Osteoblast (primary cell): ENCODE measurements around the gene NRF1. TPM values are rescaled to one million over a fixed set of nuclear protein-coding genes. Genes with fewer than 3 reads are reported as not detected.

Experiments
- DNase-seq: peaks from one replicate; pipeline ENCODE4 v3.0.0; 2011; ENCODE audit warnings: low spot score, mixed read lengths; ENCODE audit not compliant: insufficient read length; ENCODE audit errors: missing footprints
- H2AFZ ChIP-seq: 2 replicates; pipeline ENCODE4 v1.6.0; 2011; ENCODE audit warnings: mild to moderate bottlenecking, low read length
- H3K27ac ChIP-seq: 2 replicates; pipeline ENCODE4 v1.5.1; 2011; ENCODE audit warnings: mild to moderate bottlenecking, low read depth, low read length, moderate library complexity
- H3K27me3 ChIP-seq: 2 replicates; pipeline ENCODE4 v1.6.0; 2012; ENCODE audit warnings: mild to moderate bottlenecking, control low read depth, inconsistent platforms, low read length, moderate library complexity; ENCODE audit not compliant: insufficient read depth
- H3K36me3 ChIP-seq: 2 replicates; pipeline ENCODE4 v1.5.1; 2011; ENCODE audit warnings: mild to moderate bottlenecking, low read length, control low read depth, moderate library complexity; ENCODE audit not compliant: insufficient read depth
- H3K4me1 ChIP-seq: 2 replicates; pipeline ENCODE4 v1.5.1; 2011; ENCODE audit warnings: mild to moderate bottlenecking, low read length, control low read depth, moderate library complexity; ENCODE audit not compliant: insufficient read depth
- H3K4me2 ChIP-seq: 2 replicates; pipeline ENCODE4 v1.6.0; 2011; ENCODE audit warnings: mild to moderate bottlenecking, low read length; ENCODE audit not compliant: insufficient read depth
- H3K4me3 ChIP-seq: fragments of 200-600 bp; sonication (generic); 3 replicates; pipeline ENCODE4 v1.5.1; 2012; ENCODE audit warnings: mild to moderate bottlenecking, low read length, inconsistent platforms; ENCODE audit not compliant: insufficient read depth
- H3K79me2 ChIP-seq: 2 replicates; pipeline ENCODE4 v1.6.0; 2012; ENCODE audit warnings: mild to moderate bottlenecking, low read length, control low read depth, inconsistent platforms; ENCODE audit not compliant: insufficient read depth
- H3K9me3 ChIP-seq: 2 replicates; pipeline ENCODE4 v1.5.1; 2011; ENCODE audit warnings: low read depth, low read length, control low read depth
- H4K20me1 ChIP-seq: 2 replicates; pipeline ENCODE4 v1.6.0; 2012; ENCODE audit warnings: mild to moderate bottlenecking, low read length, control low read depth; ENCODE audit not compliant: insufficient read depth
- total RNA-seq: library from RNA; depleted of rRNA; stranded (reverse); fragments of >200 nt; gene quantifications from 2 replicates; pipeline ENCODE4 v1.2.3, GENCODE V29; 2012
- TF ChIP-seq, protein P1 (sequence below): IDR thresholded peaks from 2 replicates; pipeline ENCODE4 v1.5.1; 2011; ENCODE audit warnings: mild to moderate bottlenecking, low read depth, low read length, moderate library complexity; ENCODE audit errors: extremely low read depth

The NRF1 gene
- total RNA-seq, 1 donor, result 14.8 TPM

DNA sequence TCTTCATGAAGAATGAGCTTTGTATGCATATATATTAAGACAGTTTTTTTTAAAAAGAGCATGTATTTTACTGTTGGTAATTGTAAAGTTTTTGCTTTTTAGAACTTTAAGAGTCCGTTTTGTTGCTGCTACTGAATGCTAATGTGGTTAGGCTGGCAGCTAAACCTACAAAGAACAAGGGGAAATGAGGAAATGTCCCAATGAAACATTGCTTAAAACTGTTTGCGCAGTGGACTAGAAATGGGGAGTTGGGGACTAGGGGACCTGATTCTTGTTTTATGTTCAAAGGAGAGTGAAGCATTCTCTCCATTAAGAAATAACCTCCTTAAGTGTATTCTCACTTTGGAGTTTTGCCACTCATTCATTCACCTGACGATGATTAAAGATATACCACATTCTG, 5.7 kb downstream of the NRF1 start:
- DNase-seq, result no peak
- peaks cover 33% of the 10 kb centered on the region for H4K20me1 ChIP-seq
- H3K4me2 ChIP-seq, result peak overlapping the region; percentile 1

DNA sequence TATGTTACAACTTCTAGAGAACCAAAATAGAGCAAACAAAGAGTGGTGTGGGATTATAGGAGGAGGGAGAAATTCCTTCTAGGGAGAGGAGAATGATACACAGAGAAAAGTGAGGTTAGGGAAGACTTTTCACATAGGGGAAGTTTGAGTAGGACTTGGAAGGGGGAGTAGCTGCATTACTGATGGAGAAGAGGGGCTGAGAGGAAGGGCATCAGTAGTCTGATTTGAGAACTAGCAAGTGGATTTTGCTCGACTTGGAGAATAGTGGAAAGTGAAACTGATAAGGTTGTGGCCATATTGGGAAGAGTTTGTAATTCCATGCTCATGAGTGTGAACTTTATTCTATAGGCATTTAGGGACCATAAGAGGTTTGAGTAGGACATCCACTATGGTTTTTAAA, 6.1 kb downstream of the NRF1 start:
- peaks cover 98% of the 10 kb centered on the region for H3K79me2 ChIP-seq
- no peak overlapping the region for H2AFZ ChIP-seq
- H3K27me3 ChIP-seq, result no peaks in the 10 kb centered on the region
- H4K20me1 ChIP-seq, result peaks cover 29% of the 10 kb centered on the region
- H3K27ac ChIP-seq, result no peak overlapping the region
- H3K4me2 ChIP-seq, result peak overlapping the region; percentile 1
- H3K9me3 ChIP-seq, result no peaks in the 10 kb centered on the region
- peaks cover 13% of the 10 kb centered on the region for H3K4me1 ChIP-seq
- H3K36me3 ChIP-seq, result no peaks in the 10 kb centered on the region
- TF ChIP-seq, protein P1, sequence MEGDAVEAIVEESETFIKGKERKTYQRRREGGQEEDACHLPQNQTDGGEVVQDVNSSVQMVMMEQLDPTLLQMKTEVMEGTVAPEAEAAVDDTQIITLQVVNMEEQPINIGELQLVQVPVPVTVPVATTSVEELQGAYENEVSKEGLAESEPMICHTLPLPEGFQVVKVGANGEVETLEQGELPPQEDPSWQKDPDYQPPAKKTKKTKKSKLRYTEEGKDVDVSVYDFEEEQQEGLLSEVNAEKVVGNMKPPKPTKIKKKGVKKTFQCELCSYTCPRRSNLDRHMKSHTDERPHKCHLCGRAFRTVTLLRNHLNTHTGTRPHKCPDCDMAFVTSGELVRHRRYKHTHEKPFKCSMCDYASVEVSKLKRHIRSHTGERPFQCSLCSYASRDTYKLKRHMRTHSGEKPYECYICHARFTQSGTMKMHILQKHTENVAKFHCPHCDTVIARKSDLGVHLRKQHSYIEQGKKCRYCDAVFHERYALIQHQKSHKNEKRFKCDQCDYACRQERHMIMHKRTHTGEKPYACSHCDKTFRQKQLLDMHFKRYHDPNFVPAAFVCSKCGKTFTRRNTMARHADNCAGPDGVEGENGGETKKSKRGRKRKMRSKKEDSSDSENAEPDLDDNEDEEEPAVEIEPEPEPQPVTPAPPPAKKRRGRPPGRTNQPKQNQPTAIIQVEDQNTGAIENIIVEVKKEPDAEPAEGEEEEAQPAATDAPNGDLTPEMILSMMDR, result no peak
- no peak overlapping the region for H3K4me3 ChIP-seq
- DNase-seq, result no peak

More for the DNA sequence above, 5.7 kb downstream of the NRF1 start:
- Histone ChIP-seq H3K36me3 (no peaks in the 10 kb centered on the region), H3K4me3 (no peak overlapping the region), H3K79me2 (peaks cover 98% of the 10 kb centered on the region), H3K27ac (no peak overlapping the region), H2AFZ (no peak overlapping the region), H3K27me3 (no peaks in the 10 kb centered on the region), H3K4me1 (peaks cover 13% of the 10 kb centered on the region), H3K9me3 (no peaks in the 10 kb centered on the region)
- TF ChIP-seq, protein P1, result no peak

DNA sequence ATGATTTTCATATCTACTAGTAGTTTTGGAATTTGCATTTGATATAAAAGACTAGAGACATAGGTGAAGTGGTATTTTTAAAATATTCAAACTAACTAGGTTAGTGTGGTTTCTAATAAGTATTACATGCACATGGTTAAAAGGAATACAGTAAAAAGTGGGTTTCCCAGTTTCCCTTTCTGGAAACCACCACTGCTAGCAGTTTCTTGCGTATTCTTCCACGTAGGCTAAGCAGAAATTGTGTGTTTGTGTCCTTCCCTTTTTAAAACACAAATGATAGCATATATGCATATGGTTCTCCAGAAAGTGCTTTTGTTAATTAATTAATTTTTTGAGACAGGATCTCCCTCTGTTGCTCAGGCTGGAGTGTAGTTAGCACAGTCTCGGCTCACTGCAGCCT, 15.4 kb downstream of the NRF1 start:
- H2AFZ ChIP-seq, result no peak overlapping the region
- no peak overlapping the region for H3K4me2 ChIP-seq
- peaks cover 82% of the 10 kb centered on the region for H3K79me2 ChIP-seq
- no peak for DNase-seq
- no peak overlapping the region for H3K27ac ChIP-seq
- no peaks in the 10 kb centered on the region for H3K9me3 ChIP-seq
- no peaks in the 10 kb centered on the region for H3K36me3 ChIP-seq
- no peaks in the 10 kb centered on the region for H3K4me1 ChIP-seq
- no peaks in the 10 kb centered on the region for H4K20me1 ChIP-seq
- no peak overlapping the region for H3K4me3 ChIP-seq
- no peaks in the 10 kb centered on the region for H3K27me3 ChIP-seq
- TF ChIP-seq, protein P1, result no peak

DNA sequence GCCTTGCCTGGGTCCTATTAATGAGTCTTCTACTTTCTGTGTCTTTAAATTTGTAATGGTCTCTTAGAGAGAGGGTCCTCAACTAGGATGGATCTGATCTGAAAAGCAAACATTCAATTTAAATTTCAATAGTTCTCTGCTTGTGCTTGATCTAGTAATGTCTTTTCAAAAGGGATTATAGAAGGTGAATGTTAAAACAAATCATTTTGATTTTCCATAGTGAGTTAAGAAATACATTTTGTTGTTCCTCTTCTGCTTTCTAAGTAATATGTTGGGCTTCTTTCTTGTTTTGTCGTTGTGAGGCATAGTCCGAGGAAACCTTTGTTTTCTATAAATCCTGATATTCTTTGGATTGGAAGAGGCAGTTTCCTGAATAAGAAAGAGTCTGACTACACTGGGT, 18.8 kb downstream of the NRF1 start:
- no peak for DNase-seq
- H3K4me1 ChIP-seq, result peaks cover under 1% of the 10 kb centered on the region
- no peak overlapping the region for H2AFZ ChIP-seq
- no peaks in the 10 kb centered on the region for H3K36me3 ChIP-seq
- TF ChIP-seq, protein P1, result no peak
- H3K4me2 ChIP-seq, result no peak overlapping the region
- no peaks in the 10 kb centered on the region for H3K9me3 ChIP-seq
- no peak overlapping the region for H3K27ac ChIP-seq
- H4K20me1 ChIP-seq, result no peaks in the 10 kb centered on the region
- H3K27me3 ChIP-seq, result no peaks in the 10 kb centered on the region
- H3K79me2 ChIP-seq, result peaks cover 73% of the 10 kb centered on the region
- H3K4me3 ChIP-seq, result no peak overlapping the region
